HL-60 (cell line): ENCODE data around the gene RNF111.

Experiments used
- DNase-seq, 2 experiments: peaks; one replicate each; pipeline ENCODE4 v3.0.0-alpha.2; 2010 to 2020; ENCODE audit warnings: low read depth in 1 of 2, low spot score in 1 of 2
- H3K27ac ChIP-seq: fragments of 250-450 bp; sonication (Bioruptor Pico); replicated peaks from 2 replicates; pipeline ENCODE4 v1.5.1; 2020; ENCODE audit warnings: mild to moderate bottlenecking, moderate library complexity
- H3K27me3 ChIP-seq: fragments of 250-450 bp; sonication (Bioruptor Pico); 2 replicates; pipeline ENCODE4 v1.5.1; 2021; ENCODE audit warnings: mild to moderate bottlenecking, moderate library complexity; ENCODE audit not compliant: insufficient read depth, poor library complexity, severe bottlenecking
- H3K4me3 ChIP-seq: replicated peaks from 2 replicates; pipeline ENCODE4 v1.5.1; 2011; ENCODE audit warnings: mild to moderate bottlenecking, control low read depth, low read length; ENCODE audit not compliant: insufficient read depth
- GABPA ChIP-seq: IDR thresholded peaks from 2 replicates; pipeline ENCODE4 v1.6.1; 2012; ENCODE audit warnings: low read depth
- POLR2AphosphoS5 ChIP-seq: IDR thresholded peaks from 2 replicates; pipeline ENCODE4 v1.6.1; 2012; ENCODE audit warnings: low read depth
- REST ChIP-seq: IDR thresholded peaks from 2 replicates; pipeline ENCODE4 v1.6.1; 2012; ENCODE audit warnings: low read depth; ENCODE audit not compliant: insufficient replicate concordance
- SPI1 ChIP-seq: IDR thresholded peaks from 2 replicates; pipeline ENCODE4 v1.6.1; 2012; ENCODE audit warnings: low read depth, mild to moderate bottlenecking, borderline replicate concordance
- TF ChIP-seq, protein P1 (sequence below): IDR thresholded peaks from one replicate; pipeline ENCODE4 v1.5.1; 2011; ENCODE audit warnings: low read length, control low read depth, inconsistent platforms; ENCODE audit not compliant: insufficient read depth

The RNF111 gene

GRCh38 chr15:59087731-59088130, 100.3 kb downstream of the RNF111 start:
- H3K27me3 ChIP-seq: no peaks in the 10 kb centered on the region
- TF ChIP-seq SPI1: no peak
- no peak for TF ChIP-seq POLR2AphosphoS5
- TF ChIP-seq, protein P1, sequence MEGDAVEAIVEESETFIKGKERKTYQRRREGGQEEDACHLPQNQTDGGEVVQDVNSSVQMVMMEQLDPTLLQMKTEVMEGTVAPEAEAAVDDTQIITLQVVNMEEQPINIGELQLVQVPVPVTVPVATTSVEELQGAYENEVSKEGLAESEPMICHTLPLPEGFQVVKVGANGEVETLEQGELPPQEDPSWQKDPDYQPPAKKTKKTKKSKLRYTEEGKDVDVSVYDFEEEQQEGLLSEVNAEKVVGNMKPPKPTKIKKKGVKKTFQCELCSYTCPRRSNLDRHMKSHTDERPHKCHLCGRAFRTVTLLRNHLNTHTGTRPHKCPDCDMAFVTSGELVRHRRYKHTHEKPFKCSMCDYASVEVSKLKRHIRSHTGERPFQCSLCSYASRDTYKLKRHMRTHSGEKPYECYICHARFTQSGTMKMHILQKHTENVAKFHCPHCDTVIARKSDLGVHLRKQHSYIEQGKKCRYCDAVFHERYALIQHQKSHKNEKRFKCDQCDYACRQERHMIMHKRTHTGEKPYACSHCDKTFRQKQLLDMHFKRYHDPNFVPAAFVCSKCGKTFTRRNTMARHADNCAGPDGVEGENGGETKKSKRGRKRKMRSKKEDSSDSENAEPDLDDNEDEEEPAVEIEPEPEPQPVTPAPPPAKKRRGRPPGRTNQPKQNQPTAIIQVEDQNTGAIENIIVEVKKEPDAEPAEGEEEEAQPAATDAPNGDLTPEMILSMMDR: no peak
- TF ChIP-seq GABPA: no peak
- no peak for TF ChIP-seq REST
- DNase-seq: no peak

DNA sequence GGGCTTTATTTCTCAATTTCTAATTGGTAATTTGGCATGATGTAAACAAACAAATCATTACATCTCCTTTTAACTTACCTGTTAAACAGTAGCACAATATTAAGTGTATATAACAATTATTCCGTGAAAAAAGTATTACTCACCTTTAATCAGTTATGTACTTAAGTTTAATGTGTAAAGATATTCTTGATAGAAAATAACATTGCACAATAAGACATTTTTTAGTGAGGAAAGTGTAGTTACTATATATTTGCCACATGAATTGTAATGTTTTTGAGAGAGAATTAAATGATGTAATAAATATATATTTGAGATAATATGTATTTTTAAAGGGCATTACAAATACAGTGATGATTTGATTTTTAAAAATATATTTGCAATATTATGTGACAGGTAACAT, 106.6 kb downstream of the RNF111 start:
- Histone ChIP-seq H3K27me3 (no peaks in the 10 kb centered on the region), H3K4me3 (no peak overlapping the region), H3K27ac (no peak overlapping the region)
- TF ChIP-seq REST: no peak
- no peak for TF ChIP-seq SPI1
- TF ChIP-seq, protein P1: no peak
- DNase-seq: no peak

More at GRCh38 chr15:59087731-59088130, 100.3 kb downstream of the RNF111 start:
- Histone ChIP-seq H3K4me3 (no peak overlapping the region), H3K27ac (no peak overlapping the region)

GRCh38 chr15:59096429-59096828, 109.0 kb downstream of the RNF111 start:
- no peaks in the 10 kb centered on the region for H3K27me3 ChIP-seq

More at GRCh38 chr15:59096429-59096828, 109.0 kb downstream of the RNF111 start:
- no peak for DNase-seq
- TF ChIP-seq, protein P1: no peak
- TF ChIP-seq POLR2AphosphoS5 (no peak), GABPA (no peak), SPI1 (no peak), REST (no peak)
- H3K27ac ChIP-seq: no peak overlapping the region
- H3K4me3 ChIP-seq: no peak overlapping the region
